ENCODE data around the gene PLXDC1. TPM values are rescaled to one million over a fixed set of nuclear protein-coding genes. Genes with fewer than 3 reads are reported as not detected.
"Not testable (repeated sequence)": the region's sequence is repeated elsewhere in the genome, so short reads cannot be mapped to it uniquely, and the experiment has no call there.

PLXDC1 gene
- total and polyA plus RNA-seq, 2 donors, result 19.7 to 66.4 TPM

- not testable (repeated sequence) for DNase-seq (ENCODE audit: low read depth in 6 of 9, low spot score in 9 of 9); H3K27me3 ChIP-seq (ENCODE audit: control insufficient read depth in 2 of 2, insufficient read depth in 1 of 2, low read length in 1 of 2); H3K4me3 ChIP-seq (ENCODE audit: low read length in 2 of 2); H3K27ac ChIP-seq (ENCODE audit: low read depth in 1 of 2, low read length in 1 of 2); H3K4me1 ChIP-seq (ENCODE audit: control insufficient read depth in 2 of 2, insufficient read depth in 2 of 2, low read length in 2 of 2); H3K9me3 ChIP-seq (ENCODE audit: control insufficient read depth in 2 of 2, insufficient read depth in 1 of 2, low read length in 1 of 2)
- WGBS, result 92% methylated on average over 6 of the region's 6 CpGs
- H3K36me3 ChIP-seq (ENCODE audit: control insufficient read depth in 2 of 2, insufficient read depth in 2 of 2, low read length in 1 of 2), result peaks cover 0 to 16% of the 10 kb centered on the region in 2 donors
Observed at GRCh38 chr17:39129544-39129943, 21.9 kb downstream of the PLXDC1 start.

GRCh38 chr17:39126436-39126835 is 25.0 kb downstream of the PLXDC1 start:
- no peak for DNase-seq (ENCODE audit: low read depth in 6 of 9, low spot score in 9 of 9)
- H3K27ac ChIP-seq (ENCODE audit: low read depth in 1 of 2, low read length in 1 of 2), result no peak overlapping the region
- H3K9me3 ChIP-seq (ENCODE audit: control insufficient read depth in 2 of 2, insufficient read depth in 1 of 2, low read length in 1 of 2), result no peaks in the 10 kb centered on the region

GRCh38 chr17:39125143-39125875 is 26.1 kb downstream of the PLXDC1 start:
- 98% methylated on average over 2 of the region's 2 CpGs for WGBS

More at GRCh38 chr17:39126436-39126835, 25.0 kb downstream of the PLXDC1 start:
- WGBS, result 85% methylated on average over 6 of the region's 6 CpGs
- H3K27me3 ChIP-seq (ENCODE audit: control insufficient read depth in 2 of 2, insufficient read depth in 1 of 2, low read length in 1 of 2), result no peaks in the 10 kb centered on the region
- H3K4me3 ChIP-seq (ENCODE audit: low read length in 2 of 2), result no peak overlapping the region
- peaks cover 0 to 10% of the 10 kb centered on the region in 2 donors for H3K36me3 ChIP-seq (ENCODE audit: control insufficient read depth in 2 of 2, insufficient read depth in 2 of 2, low read length in 1 of 2)
- no peaks in the 10 kb centered on the region for H3K4me1 ChIP-seq (ENCODE audit: control insufficient read depth in 2 of 2, insufficient read depth in 2 of 2, low read length in 2 of 2)

DNA sequence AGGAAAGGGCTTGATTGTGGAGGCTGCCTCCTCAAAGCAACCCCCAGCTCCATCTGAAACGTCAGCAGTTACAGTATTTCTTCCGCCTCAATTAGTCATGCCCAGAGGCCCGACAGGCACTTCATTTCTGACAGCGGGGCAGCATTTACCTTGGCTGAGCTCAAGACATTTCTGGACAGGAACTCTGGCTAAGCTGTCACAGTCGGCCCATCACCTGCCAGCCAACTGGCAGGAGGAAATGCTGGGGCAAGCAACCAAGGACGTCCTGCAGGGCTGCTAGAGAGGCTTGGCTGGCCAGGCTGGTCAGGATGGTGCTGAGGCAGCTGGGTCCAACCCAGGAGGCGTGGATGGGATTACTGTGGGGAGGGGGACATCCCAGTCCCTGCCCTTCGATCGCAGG is 27.8 kb downstream of the PLXDC1 start:
- H3K27ac ChIP-seq (ENCODE audit: low read depth in 1 of 2, low read length in 1 of 2), result no peak overlapping the region
- DNase-seq (ENCODE audit: low read depth in 6 of 9, low spot score in 9 of 9), result no peak
- WGBS, result 89% methylated on average over 9 of the region's 9 CpGs

More at GRCh38 chr17:39125143-39125875, 26.1 kb downstream of the PLXDC1 start:
- Histone ChIP-seq H3K27me3 (ENCODE audit: control insufficient read depth in 2 of 2, insufficient read depth in 1 of 2, low read length in 1 of 2) (no peaks in the 10 kb centered on the region), H3K4me1 (ENCODE audit: control insufficient read depth in 2 of 2, insufficient read depth in 2 of 2, low read length in 2 of 2) (no peaks in the 10 kb centered on the region), H3K36me3 (ENCODE audit: control insufficient read depth in 2 of 2, insufficient read depth in 2 of 2, low read length in 1 of 2) (peaks cover 0 to 10% of the 10 kb centered on the region in 2 donors), H3K4me3 (ENCODE audit: low read length in 2 of 2) (no peak overlapping the region), H3K27ac (ENCODE audit: low read depth in 1 of 2, low read length in 1 of 2) (no peak overlapping the region), H3K9me3 (ENCODE audit: control insufficient read depth in 2 of 2, insufficient read depth in 1 of 2, low read length in 1 of 2) (no peaks in the 10 kb centered on the region)
- DNase-seq (ENCODE audit: low read depth in 6 of 9, low spot score in 9 of 9), result no peak

DNA sequence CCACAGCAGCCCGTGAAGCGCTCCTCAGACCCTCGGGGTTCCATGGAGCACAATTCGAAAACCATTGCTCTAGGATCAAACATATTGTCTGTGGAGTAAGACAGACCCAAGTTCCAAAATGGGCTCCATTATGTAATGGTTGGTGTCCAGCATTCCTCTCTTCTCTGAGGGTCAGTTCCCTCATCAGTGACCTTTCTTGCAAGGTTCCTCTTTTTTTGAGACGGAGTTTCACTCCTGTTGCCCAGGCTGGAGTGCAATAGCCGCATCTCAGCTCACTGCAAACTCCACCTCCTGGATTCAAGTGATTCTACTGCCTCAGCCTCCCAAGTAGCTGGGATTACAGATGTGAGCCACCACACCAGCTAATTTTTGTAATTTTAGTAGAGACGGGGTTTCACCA is 28.4 kb downstream of the PLXDC1 start:
- Histone ChIP-seq H3K27ac (ENCODE audit: low read depth in 1 of 2, low read length in 1 of 2) (no peak overlapping the region), H3K4me1 (ENCODE audit: control insufficient read depth in 2 of 2, insufficient read depth in 2 of 2, low read length in 2 of 2) (no peaks in the 10 kb centered on the region), H3K36me3 (ENCODE audit: control insufficient read depth in 2 of 2, insufficient read depth in 2 of 2, low read length in 1 of 2) (peaks cover 0 to 10% of the 10 kb centered on the region in 2 donors), H3K27me3 (ENCODE audit: control insufficient read depth in 2 of 2, insufficient read depth in 1 of 2, low read length in 1 of 2) (no peaks in the 10 kb centered on the region), H3K9me3 (ENCODE audit: control insufficient read depth in 2 of 2, insufficient read depth in 1 of 2, low read length in 1 of 2) (no peaks in the 10 kb centered on the region), H3K4me3 (ENCODE audit: low read length in 2 of 2) (no peak overlapping the region)
- 92% methylated on average over 7 of the region's 7 CpGs for WGBS
- DNase-seq (ENCODE audit: low read depth in 6 of 9, low spot score in 9 of 9), result no peak

More for the DNA sequence above, 27.8 kb downstream of the PLXDC1 start:
- no peaks in the 10 kb centered on the region for H3K27me3 ChIP-seq (ENCODE audit: control insufficient read depth in 2 of 2, insufficient read depth in 1 of 2, low read length in 1 of 2)
- H3K4me1 ChIP-seq (ENCODE audit: control insufficient read depth in 2 of 2, insufficient read depth in 2 of 2, low read length in 2 of 2), result no peaks in the 10 kb centered on the region
- H3K4me3 ChIP-seq (ENCODE audit: low read length in 2 of 2), result no peak overlapping the region
- H3K36me3 ChIP-seq (ENCODE audit: control insufficient read depth in 2 of 2, insufficient read depth in 2 of 2, low read length in 1 of 2), result peaks cover 0 to 10% of the 10 kb centered on the region in 2 donors
- H3K9me3 ChIP-seq (ENCODE audit: control insufficient read depth in 2 of 2, insufficient read depth in 1 of 2, low read length in 1 of 2), result no peaks in the 10 kb centered on the region

- H3K4me3 ChIP-seq (ENCODE audit: low read length in 2 of 2); H3K36me3 ChIP-seq (ENCODE audit: control insufficient read depth in 2 of 2, insufficient read depth in 2 of 2, low read length in 1 of 2); H3K27me3 ChIP-seq (ENCODE audit: control insufficient read depth in 2 of 2, insufficient read depth in 1 of 2, low read length in 1 of 2); H3K4me1 ChIP-seq (ENCODE audit: control insufficient read depth in 2 of 2, insufficient read depth in 2 of 2, low read length in 2 of 2); H3K9me3 ChIP-seq (ENCODE audit: control insufficient read depth in 2 of 2, insufficient read depth in 1 of 2, low read length in 1 of 2); H3K27ac ChIP-seq (ENCODE audit: low read depth in 1 of 2, low read length in 1 of 2); DNase-seq (ENCODE audit: low read depth in 6 of 9, low spot score in 9 of 9): not testable (repeated sequence)
- 97% methylated on average over 10 of the region's 10 CpGs for WGBS
Observed at GRCh38 chr17:39121919-39122318, 29.5 kb downstream of the PLXDC1 start.

DNA sequence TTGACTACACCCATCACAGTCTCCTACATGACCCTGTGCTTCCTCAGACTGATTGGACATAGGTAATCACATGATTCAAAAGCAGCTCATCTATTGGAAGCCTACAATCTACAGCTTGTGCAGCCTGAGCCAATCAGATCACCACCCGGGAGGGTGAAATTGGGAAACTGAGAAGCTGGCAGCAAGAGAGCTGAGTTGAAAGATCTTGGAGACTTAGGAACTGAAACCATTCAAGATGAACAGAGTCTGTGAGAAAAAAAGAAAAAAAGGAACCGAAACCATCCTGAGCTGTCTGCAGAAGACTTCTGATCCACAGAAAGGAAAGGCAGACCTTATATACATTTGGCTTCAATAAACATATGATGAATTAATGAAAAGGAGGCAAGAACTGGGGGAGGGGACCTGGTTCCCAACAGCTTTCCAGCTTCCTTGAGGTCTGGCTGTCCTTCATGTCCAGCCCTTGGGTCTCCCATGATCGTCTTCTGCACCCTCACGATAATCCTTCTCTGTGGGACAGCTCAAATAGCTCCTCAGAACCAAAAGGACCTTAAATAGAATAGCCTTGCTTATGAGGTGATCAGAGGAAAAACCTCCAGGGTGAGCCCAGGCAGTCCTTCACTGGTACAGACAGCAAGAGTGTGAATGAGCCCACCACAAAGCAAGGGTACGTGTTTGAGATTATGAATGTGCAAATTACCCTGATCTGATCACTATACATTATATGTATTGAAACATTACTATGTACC is 32.6 kb downstream of the PLXDC1 start:
- Histone ChIP-seq H3K9me3 (ENCODE audit: control insufficient read depth in 2 of 2, insufficient read depth in 1 of 2, low read length in 1 of 2) (no peaks in the 10 kb centered on the region), H3K27ac (ENCODE audit: low read depth in 1 of 2, low read length in 1 of 2) (no peak overlapping the region), H3K4me1 (ENCODE audit: control insufficient read depth in 2 of 2, insufficient read depth in 2 of 2, low read length in 2 of 2) (peaks cover 0 to 4% of the 10 kb centered on the region in 2 donors), H3K27me3 (ENCODE audit: control insufficient read depth in 2 of 2, insufficient read depth in 1 of 2, low read length in 1 of 2) (peaks cover 0 to 7% of the 10 kb centered on the region in 2 donors), H3K36me3 (ENCODE audit: control insufficient read depth in 2 of 2, insufficient read depth in 2 of 2, low read length in 1 of 2) (peaks cover 0 to 3% of the 10 kb centered on the region in 2 donors), H3K4me3 (ENCODE audit: low read length in 2 of 2) (no peak overlapping the region)
- WGBS, result 97% methylated on average over 5 of the region's 5 CpGs
- peak in 1 of 9 donors; percentile 9 for DNase-seq (ENCODE audit: low read depth in 6 of 9, low spot score in 9 of 9)

DNA sequence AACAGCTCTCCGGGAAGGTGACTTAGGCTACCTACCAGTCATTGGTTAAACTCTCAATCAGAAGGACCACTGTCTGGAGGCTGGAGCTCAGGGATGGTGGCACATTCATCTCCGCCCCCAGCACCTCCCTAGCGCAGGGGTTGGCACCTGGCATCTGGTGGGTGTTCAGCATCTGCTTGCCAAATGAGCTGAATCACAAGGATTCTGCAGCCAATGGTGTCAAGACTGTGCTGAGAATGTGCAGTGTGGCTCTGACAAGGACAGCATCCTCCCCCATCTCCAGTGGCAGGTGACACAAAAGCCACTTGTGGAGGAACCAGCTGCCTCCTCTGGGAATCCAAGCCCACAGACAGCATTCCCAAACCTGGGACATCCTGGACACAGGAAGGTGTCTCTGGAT is 35.2 kb downstream of the PLXDC1 start:
- H3K27me3 ChIP-seq (ENCODE audit: control insufficient read depth in 2 of 2, insufficient read depth in 1 of 2, low read length in 1 of 2), result peaks cover 0 to 16% of the 10 kb centered on the region in 2 donors
- H3K4me3 ChIP-seq (ENCODE audit: low read length in 2 of 2), result no peak overlapping the region
- 79% methylated on average over 3 of the region's 3 CpGs for WGBS
- no peaks in the 10 kb centered on the region for H3K9me3 ChIP-seq (ENCODE audit: control insufficient read depth in 2 of 2, insufficient read depth in 1 of 2, low read length in 1 of 2)
- no peak overlapping the region for H3K27ac ChIP-seq (ENCODE audit: low read depth in 1 of 2, low read length in 1 of 2)
- no peak for DNase-seq (ENCODE audit: low read depth in 6 of 9, low spot score in 9 of 9)
- no peaks in the 10 kb centered on the region for H3K36me3 ChIP-seq (ENCODE audit: control insufficient read depth in 2 of 2, insufficient read depth in 2 of 2, low read length in 1 of 2)
- H3K4me1 ChIP-seq (ENCODE audit: control insufficient read depth in 2 of 2, insufficient read depth in 2 of 2, low read length in 2 of 2), result peaks cover 0 to 4% of the 10 kb centered on the region in 2 donors

- Histone ChIP-seq H3K27ac (ENCODE audit: low read depth in 1 of 2, low read length in 1 of 2) (peak overlapping the region in 1 of 2 donors; percentile 60), H3K9me3 (ENCODE audit: control insufficient read depth in 2 of 2, insufficient read depth in 1 of 2, low read length in 1 of 2) (no peaks in the 10 kb centered on the region), H3K36me3 (ENCODE audit: control insufficient read depth in 2 of 2, insufficient read depth in 2 of 2, low read length in 1 of 2) (no peaks in the 10 kb centered on the region), H3K4me3 (ENCODE audit: low read length in 2 of 2) (no peak overlapping the region), H3K27me3 (ENCODE audit: control insufficient read depth in 2 of 2, insufficient read depth in 1 of 2, low read length in 1 of 2) (peaks cover 0 to 27% of the 10 kb centered on the region in 2 donors), H3K4me1 (ENCODE audit: control insufficient read depth in 2 of 2, insufficient read depth in 2 of 2, low read length in 2 of 2) (peaks cover 0 to 4% of the 10 kb centered on the region in 2 donors)
- WGBS, result 49% methylated on average over 5 of the region's 5 CpGs
- DNase-seq (ENCODE audit: low read depth in 6 of 9, low spot score in 9 of 9), result no peak
Observed at GRCh38 chr17:39115135-39115534, 36.3 kb downstream of the PLXDC1 start.

Data from thymus (tissue), 11 donors.